C4-2B (cell line): ENCODE results near the gene CPLX1.
"Not testable (repeated sequence)": the region's sequence is repeated elsewhere in the genome, so short reads cannot be mapped to it uniquely, and the experiment has no call there.

ENCODE experiments used
- H3K27ac ChIP-seq: fragments of 450-650 bp; 2 replicates; pipeline ENCODE4 v1.5.1; 2017
- CTCF ChIP-seq: fragments of 450-650 bp; conservative IDR thresholded peaks from 2 replicates; pipeline ENCODE4 v1.5.1; 2017; ENCODE audit warnings: mild to moderate bottlenecking
- ZFX ChIP-seq: fragments of 450-650 bp; IDR thresholded peaks from 2 replicates; pipeline ENCODE4 v1.6.1; 2017

Gene CPLX1

GRCh38 chr4:761739-762138 is 64.2 kb downstream of the CPLX1 start:
- TF ChIP-seq ZFX (no peak), CTCF (no peak)
- H3K27ac ChIP-seq: no peak overlapping the region

DNA sequence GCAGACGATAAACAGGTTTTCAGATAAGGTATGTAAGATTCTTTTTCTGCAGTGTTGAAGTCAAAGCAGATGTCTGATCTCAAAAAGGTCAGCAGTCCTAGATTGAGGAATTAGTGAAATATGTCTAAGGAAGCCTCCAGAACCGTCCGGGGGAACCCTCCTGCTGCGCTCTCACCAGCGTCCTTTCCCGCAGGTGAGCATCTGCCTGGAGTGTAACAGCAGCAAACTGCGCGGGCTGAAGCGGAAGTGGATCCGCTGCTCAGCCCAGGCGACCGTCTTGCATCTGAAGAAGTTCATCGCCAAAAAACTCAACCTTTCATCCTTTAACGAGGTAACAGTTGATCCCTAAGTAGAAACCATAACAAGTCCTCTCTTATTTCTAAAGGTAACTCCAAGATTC is 64.8 kb downstream of the CPLX1 start:
- TF ChIP-seq ZFX: no peak
- no peak for TF ChIP-seq CTCF
- H3K27ac ChIP-seq: no peak overlapping the region

GRCh38 chr4:760616-761015 is 65.3 kb downstream of the CPLX1 start:
- H3K27ac ChIP-seq: no peak overlapping the region
- no peak for TF ChIP-seq ZFX
- TF ChIP-seq CTCF: no peak

DNA sequence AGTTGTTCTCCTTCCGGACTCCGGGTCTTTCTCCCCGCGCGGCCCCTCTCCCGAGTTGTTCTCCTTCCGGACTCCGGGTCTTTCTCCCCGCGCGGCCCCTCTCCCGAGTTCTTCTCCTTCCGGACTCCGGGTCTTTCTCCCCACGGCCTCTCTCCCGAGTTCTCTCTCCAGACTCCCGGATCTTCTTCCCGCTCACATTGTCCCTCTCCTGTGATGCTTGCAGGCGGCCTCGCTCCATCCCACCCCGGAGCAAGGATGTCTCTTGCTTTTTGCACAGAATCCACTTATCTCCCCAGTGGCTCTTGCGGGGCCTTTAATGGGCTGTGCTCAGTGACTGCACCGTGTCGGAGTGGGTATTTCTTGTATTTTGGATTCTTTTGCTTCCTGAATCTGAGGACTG is 66.1 kb downstream of the CPLX1 start:
- H3K27ac ChIP-seq: not testable (repeated sequence)

- TF ChIP-seq CTCF: no peak
- TF ChIP-seq ZFX: no peak
- H3K27ac ChIP-seq: no peak overlapping the region
Observed at GRCh38 chr4:757111-757510, 68.8 kb downstream of the CPLX1 start.

DNA sequence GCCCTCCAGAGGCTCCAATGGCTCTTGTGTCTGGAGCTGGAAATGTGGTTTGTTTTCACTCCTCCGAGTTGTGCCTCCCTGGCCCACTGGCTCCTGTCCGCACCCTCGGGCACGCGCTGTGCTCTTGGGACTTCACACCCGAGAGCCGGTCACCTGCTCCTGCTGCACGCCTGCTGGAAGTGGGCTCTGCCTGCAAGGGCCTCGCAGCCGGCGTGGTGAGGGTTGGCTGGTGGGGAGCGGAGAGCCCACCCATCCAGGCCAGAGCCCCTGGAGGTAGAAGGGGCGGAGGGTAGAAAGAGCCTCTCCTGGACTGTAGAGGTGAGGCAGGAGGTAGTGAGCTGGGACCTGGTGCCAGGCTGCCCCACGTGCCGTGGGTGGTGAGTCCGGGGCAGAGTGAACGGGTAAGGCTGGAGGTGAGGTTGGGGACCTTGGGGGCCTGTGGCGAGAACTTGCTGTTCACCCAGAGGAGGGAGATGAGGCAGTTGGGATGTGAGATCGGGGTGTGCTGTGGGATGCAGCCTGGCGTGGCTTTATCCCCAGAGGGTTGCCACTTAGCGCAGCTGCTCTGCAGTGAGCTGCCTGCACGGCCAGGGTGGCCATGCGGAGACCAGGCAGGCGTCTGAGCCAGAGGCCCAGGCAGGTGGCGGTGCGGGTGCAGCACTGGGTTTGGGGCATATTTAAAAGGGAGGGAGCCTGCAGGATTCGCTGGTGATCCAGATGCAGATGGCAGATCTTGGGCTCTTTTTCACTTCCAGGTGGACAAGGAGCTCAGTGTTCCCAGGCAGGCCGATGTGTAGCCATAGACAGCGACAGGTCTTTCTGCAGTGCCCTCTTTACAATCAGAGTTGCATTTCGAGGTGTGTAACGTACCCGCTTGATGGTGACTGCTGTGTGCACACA is 71.5 kb downstream of the CPLX1 start:
- TF ChIP-seq CTCF (no peak), ZFX (no peak)
- H3K27ac ChIP-seq: no peak overlapping the region

DNA sequence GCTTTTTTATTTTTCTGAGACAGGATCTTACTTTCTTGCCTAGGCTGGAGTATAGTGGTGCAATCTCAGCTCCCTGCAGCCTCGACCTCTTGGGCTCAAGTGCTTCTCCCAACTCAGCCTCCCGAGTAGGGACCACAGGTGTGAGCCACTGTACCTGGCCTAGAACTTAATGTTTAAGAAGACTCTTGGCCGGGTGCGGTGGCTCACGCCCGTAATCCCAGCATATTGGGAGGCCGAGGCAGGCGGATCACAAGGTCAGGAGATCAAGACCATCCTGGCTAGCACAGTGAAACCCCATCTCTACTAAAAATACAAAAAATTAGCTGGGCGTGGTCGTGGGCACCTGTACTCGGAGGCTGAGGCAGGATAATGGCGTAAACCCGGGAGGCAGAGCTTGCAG is 72.7 kb downstream of the CPLX1 start:
- H3K27ac ChIP-seq: not testable (repeated sequence)

DNA sequence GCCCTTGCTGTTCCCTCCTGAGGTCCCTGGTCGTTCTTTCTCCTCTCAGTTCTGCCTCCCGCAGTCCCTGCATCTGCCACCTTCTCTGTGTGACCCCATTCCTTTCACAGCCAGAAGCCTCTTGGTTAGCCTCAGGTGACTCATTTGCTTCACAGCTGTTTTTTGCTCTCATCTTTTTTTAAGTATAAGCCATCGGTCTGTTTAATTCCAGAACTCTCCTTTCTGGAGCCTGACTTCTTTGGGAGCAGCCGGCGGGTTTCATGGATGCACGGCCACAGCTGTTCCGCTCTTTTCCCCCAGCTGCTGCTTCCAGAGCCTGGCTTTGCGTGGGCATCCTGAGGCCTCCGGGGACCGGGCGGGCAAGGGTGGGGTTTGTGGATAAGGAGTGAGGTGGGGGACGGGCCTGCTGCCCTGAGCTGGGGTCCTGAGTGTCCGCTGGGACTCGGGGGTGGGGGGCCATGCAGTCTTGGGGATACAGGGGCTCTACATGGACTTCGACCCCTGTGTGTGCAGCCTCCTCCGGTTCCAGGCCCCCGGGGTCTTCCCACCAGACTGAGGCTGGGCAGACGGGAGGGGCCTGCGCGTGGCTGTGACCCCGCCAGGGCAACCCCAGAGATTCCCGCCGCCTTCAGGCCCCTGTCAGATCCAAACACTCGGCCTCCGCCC is 73.6 kb downstream of the CPLX1 start:
- TF ChIP-seq CTCF (no peak), ZFX (no peak)
- no peak overlapping the region for H3K27ac ChIP-seq
